ENCODE data around the gene EMX2. TPM values are rescaled to one million over a fixed set of nuclear protein-coding genes. Genes with fewer than 3 reads are reported as not detected.

EMX2 gene
- total and polyA plus RNA-seq, 2 of the 13 experiments (the other 11 are each of a cell fraction or from before 2014, with no cell fraction given): not detected

DNA sequence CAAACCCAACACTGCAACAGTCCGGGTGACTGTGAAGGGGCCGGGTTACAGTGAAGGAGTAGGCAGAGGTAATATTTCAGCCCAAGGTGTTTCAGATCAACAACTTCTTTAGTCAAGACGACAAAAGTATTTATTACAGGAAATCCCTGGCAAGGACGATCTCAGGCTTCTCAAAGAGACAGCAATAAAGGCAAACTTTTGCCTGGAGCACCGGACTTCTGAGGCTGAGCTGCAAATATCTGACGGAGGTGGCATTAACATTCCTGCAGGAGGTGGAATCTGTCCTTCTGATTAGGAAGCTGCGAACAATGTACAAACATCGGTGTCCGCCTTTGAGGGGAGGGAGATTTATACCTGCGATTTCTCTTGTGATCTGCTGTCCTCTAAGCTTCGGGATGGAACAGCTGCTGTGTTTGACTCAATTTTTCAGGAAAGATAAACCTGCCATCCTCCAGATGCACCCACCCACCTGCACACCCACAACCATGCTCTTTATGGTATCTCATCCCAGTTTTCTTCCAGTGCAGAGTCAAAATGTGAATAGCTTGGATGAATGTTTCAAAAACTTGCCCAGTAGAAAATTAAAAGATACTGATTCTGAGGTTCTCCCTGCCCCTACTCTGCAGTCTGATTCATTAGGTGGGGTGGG lies 32.1 kb downstream of the EMX2 start:
- H3K4me1 ChIP-seq (ENCODE audit: insufficient read depth, low read length): no peaks in the 10 kb centered on the region
- H4K20me1 ChIP-seq (ENCODE audit: insufficient read depth, low read length): no peaks in the 10 kb centered on the region
- CTCF ChIA-PET (ENCODE audit: low intra/inter-chr PET ratio, low total read pairs): no interaction called here
- H3K9me3 ChIP-seq (ENCODE audit: low read length): no peaks in the 10 kb centered on the region
- no peaks in the 10 kb centered on the region for H3K79me2 ChIP-seq (ENCODE audit: insufficient read depth, low read length)
- H3K36me3 ChIP-seq (replicated peaks in 1 of 2; ENCODE audit: control insufficient read depth in 1 of 2, insufficient read depth in 2 of 2, low read length in 2 of 2): no peaks in the 10 kb centered on the region
- no peak for FAIRE-seq
- POLR2A ChIA-PET: no interaction called here
- H3K27ac ChIP-seq (ENCODE audit: extremely low read length, insufficient read depth, low read length): no peak overlapping the region
- peaks cover 0 to 29% of the 10 kb centered on the region in 2 experiments; a peak in 2 of 5 replicates for H3K27me3 ChIP-seq (ENCODE audit: control insufficient read depth in 1 of 2, insufficient read depth in 2 of 2, low read length in 2 of 2)
- intact Hi-C loops (cut with micrococcal nuclease; ENCODE audit: unreplicated experiment) (no loop called here), in situ Hi-C loops (cut with HindIII; ENCODE audit: extremely low pct_ligation_motif_present, low pct_unique_long_range_greater_than_20kb) (no loop called here)
- H2AFZ ChIP-seq (ENCODE audit: low read length): no peak overlapping the region
- no peak for ATAC-seq
- TF ChIP-seq CBX1 (IDR thresholded peaks at IDR 0.05; ENCODE audit: low read depth) (no peak), ZMYM4 (CRISPR knock-in tag; IDR thresholded peaks at IDR 0.05) (no peak), ARNT (IDR thresholded peaks at IDR 0.05) (no peak), U2AF2 (IDR thresholded peaks at IDR 0.05; ENCODE audit: low read depth, low read length) (no peak), JUN (CRISPR knock-in tag; IDR thresholded peaks at IDR 0.05) (no peak)
- TF ChIP-seq, protein P1, sequence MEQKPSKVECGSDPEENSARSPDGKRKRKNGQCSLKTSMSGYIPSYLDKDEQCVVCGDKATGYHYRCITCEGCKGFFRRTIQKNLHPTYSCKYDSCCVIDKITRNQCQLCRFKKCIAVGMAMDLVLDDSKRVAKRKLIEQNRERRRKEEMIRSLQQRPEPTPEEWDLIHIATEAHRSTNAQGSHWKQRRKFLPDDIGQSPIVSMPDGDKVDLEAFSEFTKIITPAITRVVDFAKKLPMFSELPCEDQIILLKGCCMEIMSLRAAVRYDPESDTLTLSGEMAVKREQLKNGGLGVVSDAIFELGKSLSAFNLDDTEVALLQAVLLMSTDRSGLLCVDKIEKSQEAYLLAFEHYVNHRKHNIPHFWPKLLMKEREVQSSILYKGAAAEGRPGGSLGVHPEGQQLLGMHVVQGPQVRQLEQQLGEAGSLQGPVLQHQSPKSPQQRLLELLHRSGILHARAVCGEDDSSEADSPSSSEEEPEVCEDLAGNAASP (CRISPR knock-in tag; IDR thresholded peaks at IDR 0.05; ENCODE audit: borderline replicate concordance): no peak
- TF ChIP-seq, protein P2, sequence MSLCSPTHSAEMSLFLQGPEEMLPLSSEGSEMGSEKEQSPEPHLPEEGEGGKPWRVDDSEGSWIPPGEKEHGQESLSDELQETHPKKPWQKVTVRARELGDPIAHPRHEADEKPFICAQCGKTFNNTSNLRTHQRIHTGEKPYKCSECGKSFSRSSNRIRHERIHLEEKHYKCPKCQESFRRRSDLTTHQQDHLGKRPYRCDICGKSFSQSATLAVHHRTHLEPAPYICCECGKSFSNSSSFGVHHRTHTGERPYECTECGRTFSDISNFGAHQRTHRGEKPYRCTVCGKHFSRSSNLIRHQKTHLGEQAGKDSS (CRISPR knock-in tag; IDR thresholded peaks at IDR 0.05; ENCODE audit: borderline replicate concordance, low read depth): no peak
- DNase-seq (ENCODE audit: low spot score): no peak
- 2% methylated on average over 11 of the region's 11 CpGs for WGBS (ENCODE audit: low lambda C conversion rate)
- no TSS peak for BruUV-seq (replicated peaks)
- no peak overlapping the region for H3K4me2 ChIP-seq (ENCODE audit: low read depth, low read length)
- H3K9ac ChIP-seq (ENCODE audit: insufficient read depth, low read depth, low read length): no peak overlapping the region
- H3K4me3 ChIP-seq (replicated peaks in 1 of 3; ENCODE audit: insufficient read depth in 1 of 3, low read depth in 2 of 3, low read length in 3 of 3): no peak overlapping the region
